Gastrocnemius medialis (tissue), 4 donors: ENCODE results near the gene PRKD3.

Experiments used
- POLR2A ChIP-seq, 2 donors: fragments of 450-650 bp; IDR thresholded peaks; one replicate each; pipeline ENCODE4 v1.6.1; 2017; ENCODE audit warnings: antibody characterized with exemption in 2 of 2, mild to moderate bottlenecking in 2 of 2, moderate library complexity in 2 of 2
- TF ChIP-seq, protein P1 (sequence below), 5 experiments: fragments of 450-650 bp in 3 of 5; fragments of 200-600 bp in 2 of 5; sonication (generic) in 2 of 5; IDR thresholded peaks in 4 of 5; conservative IDR thresholded peaks in 1 of 5; 1 replicate in 4 of 5; 2 replicates in 1 of 5; pipeline ENCODE4 v1.5.1; 2016 to 2019; ENCODE audit warnings: antibody characterized with exemption in 5 of 5, mild to moderate bottlenecking in 3 of 5, moderate library complexity in 3 of 5

GRCh38 chr2:37287966-37288365, 36.7 kb downstream of the PRKD3 start:
- no peak for TF ChIP-seq POLR2A (IDR thresholded peaks at IDR 0.05)
- TF ChIP-seq, protein P1, sequence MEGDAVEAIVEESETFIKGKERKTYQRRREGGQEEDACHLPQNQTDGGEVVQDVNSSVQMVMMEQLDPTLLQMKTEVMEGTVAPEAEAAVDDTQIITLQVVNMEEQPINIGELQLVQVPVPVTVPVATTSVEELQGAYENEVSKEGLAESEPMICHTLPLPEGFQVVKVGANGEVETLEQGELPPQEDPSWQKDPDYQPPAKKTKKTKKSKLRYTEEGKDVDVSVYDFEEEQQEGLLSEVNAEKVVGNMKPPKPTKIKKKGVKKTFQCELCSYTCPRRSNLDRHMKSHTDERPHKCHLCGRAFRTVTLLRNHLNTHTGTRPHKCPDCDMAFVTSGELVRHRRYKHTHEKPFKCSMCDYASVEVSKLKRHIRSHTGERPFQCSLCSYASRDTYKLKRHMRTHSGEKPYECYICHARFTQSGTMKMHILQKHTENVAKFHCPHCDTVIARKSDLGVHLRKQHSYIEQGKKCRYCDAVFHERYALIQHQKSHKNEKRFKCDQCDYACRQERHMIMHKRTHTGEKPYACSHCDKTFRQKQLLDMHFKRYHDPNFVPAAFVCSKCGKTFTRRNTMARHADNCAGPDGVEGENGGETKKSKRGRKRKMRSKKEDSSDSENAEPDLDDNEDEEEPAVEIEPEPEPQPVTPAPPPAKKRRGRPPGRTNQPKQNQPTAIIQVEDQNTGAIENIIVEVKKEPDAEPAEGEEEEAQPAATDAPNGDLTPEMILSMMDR (IDR thresholded peaks at IDR 0.05 in 4 of 5, conservative IDR thresholded peaks at IDR 0.05 in 1 of 5) = no peak
